GM23338 (cell line): ENCODE measurements around the gene ME2.

ENCODE experiments used
- CTCF ChIP-seq, 2 experiments: fragments of 200-600 bp in 1 of 2; sonication (generic) in 1 of 2; conservative IDR thresholded peaks; 2 replicates each; pipeline versions ENCODE4 v1.5.1 to v1.6.1; 2016 to 2017; ENCODE audit warnings: antibody characterized with exemption in 2 of 2, low read depth in 2 of 2, mild to moderate bottlenecking in 2 of 2, moderate library complexity in 1 of 2
- EZH2 ChIP-seq: fragments of 200-600 bp; sonication (generic); IDR thresholded peaks from one replicate; pipeline ENCODE4 v1.8.0; 2017; ENCODE audit warnings: antibody characterized with exemption, mild to moderate bottlenecking, low read depth; ENCODE audit not compliant: unreplicated experiment
- EZH2phosphoT487 ChIP-seq: fragments of 200-600 bp; sonication (generic); IDR thresholded peaks from one replicate; pipeline ENCODE4 v1.8.1; 2018; ENCODE audit warnings: antibody characterized with exemption; ENCODE audit not compliant: unreplicated experiment
- POLR2AphosphoS5 ChIP-seq: IDR thresholded peaks from 2 replicates; pipeline ENCODE4 v1.6.1; 2016; ENCODE audit warnings: antibody characterized with exemption, low read depth
- ZNF462 ChIP-seq: fragments of 250-450 bp; sonication (Bioruptor Pico); IDR thresholded peaks from 2 replicates; pipeline ENCODE4 v1.5.0; 2020; ENCODE audit warnings: mild to moderate bottlenecking, moderate library complexity

DNA sequence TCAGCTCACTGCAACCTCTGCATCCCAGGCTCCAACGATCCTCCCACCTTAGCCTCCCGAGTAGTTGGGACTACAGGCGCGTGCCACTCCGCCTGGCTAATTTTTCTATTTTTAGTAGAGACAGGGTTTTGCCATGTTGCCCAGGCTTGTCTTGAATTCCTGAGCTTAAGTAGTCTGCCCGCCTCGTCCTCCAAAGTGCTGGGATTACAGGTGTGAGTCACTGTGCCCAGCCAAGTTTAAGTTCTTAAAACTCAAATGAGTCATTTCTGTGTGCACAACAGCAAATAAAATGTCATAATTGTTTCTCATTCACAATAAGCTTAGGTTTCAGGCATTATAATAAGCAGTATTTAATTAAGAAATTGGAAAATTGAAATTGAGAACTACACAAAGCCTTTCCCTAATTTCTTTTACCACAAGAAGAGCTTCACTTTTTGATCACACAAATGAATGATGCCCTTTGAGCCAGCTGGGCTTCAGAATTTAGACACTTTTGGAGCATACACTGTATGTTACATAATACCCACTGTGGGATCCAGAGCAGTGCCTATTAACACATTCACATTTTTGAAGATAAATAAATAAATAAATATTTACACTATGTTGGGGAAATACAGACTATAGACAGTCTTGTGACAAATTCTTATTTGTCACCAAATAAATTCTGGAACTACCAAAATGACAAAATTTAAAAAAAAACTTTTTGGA is 8.6 kb upstream of the ME2 start:
- no peak for TF ChIP-seq CTCF (conservative IDR thresholded peaks at IDR 0.05; ENCODE audit: low read depth in 2 of 2)
- TF ChIP-seq EZH2 = no peak
- TF ChIP-seq POLR2AphosphoS5 = no peak
- no peak for TF ChIP-seq EZH2phosphoT487
- TF ChIP-seq ZNF462 = no peak
